ENCODE measurements around the gene PLEKHA6.

DNA sequence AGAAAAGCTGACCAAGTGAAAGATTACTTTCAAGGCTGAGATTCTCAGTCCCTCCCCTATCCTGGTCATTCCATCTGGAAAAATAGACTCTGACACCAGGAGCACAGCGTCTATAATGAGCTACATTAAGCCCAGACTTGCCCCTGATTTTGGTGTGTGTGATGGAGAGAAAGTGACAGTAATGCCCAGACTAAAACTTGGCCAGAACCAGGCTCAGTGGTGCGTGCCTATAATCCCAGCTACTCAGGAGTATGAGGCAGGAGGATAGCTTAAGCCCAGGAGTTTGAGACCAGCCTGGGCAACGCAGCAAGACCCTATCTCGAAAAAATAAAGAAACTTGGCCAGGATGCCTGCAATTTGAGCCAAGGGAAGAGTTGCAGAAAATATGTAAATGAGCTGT lies 15.9 kb downstream of the PLEKHA6 start:
- TF ChIP-seq SIN3A (IDR thresholded peaks at IDR 0.05; ENCODE audit: borderline replicate concordance, insufficient read depth, low read depth, low read length) (no peak), CTCF (IDR thresholded peaks at IDR 0.05) (no peak), REST (IDR thresholded peaks at IDR 0.05; ENCODE audit: insufficient read depth in 1 of 2, low read depth in 2 of 2, low read length in 1 of 2) (no peak), POLR2AphosphoS5 (IDR thresholded peaks at IDR 0.05; ENCODE audit: low read depth, low read length) (no peak)

Measured in Panc1 (cell line).